Activated T-helper 1 cell treated with anti-CD3 and anti-CD28 coated beads, Interleukin-12 subunit alpha, Interleukin-12 subunit beta, Interleukin-2, Interleukin-4 antibody, amounts not matched to agents 30 ng/mL and 10 ng/mL and 1 ng/mL, durations not matched to agents 14 hours and 24 hours and 36 hours (primary cell): ENCODE data around the gene CNGB1. TPM values are rescaled to one million over a fixed set of nuclear protein-coding genes. Genes with fewer than 3 reads are reported as not detected.
"Not testable (repeated sequence)": the region's sequence is repeated elsewhere in the genome, so short reads cannot be mapped to it uniquely, and the experiment has no call there.

Experiments used
- DNase-seq: peaks from one replicate; pipeline ENCODE4 v3.0.0; 2021; ENCODE audit warnings: low spot score
- H3K27ac Mint-ChIP-seq: one replicate; pipeline ENCODE4 v1.8.0; 2021; ENCODE audit warnings: mild to moderate bottlenecking, mixed read lengths
- H3K27me3 Mint-ChIP-seq: one replicate; pipeline ENCODE4 v1.8.0; 2022; ENCODE audit warnings: mild to moderate bottlenecking, moderate library complexity, mixed read lengths; ENCODE audit not compliant: insufficient read depth
- H3K36me3 Mint-ChIP-seq: one replicate; pipeline ENCODE4 v1.8.0; 2021; ENCODE audit warnings: low read depth, mixed read lengths
- H3K4me1 Mint-ChIP-seq: one replicate; pipeline ENCODE4 v1.8.0; 2021; ENCODE audit warnings: low read depth, mixed read lengths
- H3K4me3 Mint-ChIP-seq: one replicate; pipeline ENCODE4 v1.8.0; 2021; ENCODE audit warnings: mild to moderate bottlenecking, moderate library complexity, mixed read lengths
- H3K9me3 Mint-ChIP-seq: one replicate; pipeline ENCODE4 v1.8.0; 2021; ENCODE audit warnings: mixed read lengths
- intact Hi-C: fragments of 100-400 bp; cut with micrococcal nuclease; formaldehyde crosslinking; loops from one replicate; pipeline ENCODE4 v1.15.1; 2024
- total RNA-seq: library from RNA; stranded (reverse); gene quantifications from 2 replicates; pipeline ENCODE4 v1.2.3, GENCODE V29; 2022

The CNGB1 gene
- not detected in 2 replicates for total RNA-seq

DNA sequence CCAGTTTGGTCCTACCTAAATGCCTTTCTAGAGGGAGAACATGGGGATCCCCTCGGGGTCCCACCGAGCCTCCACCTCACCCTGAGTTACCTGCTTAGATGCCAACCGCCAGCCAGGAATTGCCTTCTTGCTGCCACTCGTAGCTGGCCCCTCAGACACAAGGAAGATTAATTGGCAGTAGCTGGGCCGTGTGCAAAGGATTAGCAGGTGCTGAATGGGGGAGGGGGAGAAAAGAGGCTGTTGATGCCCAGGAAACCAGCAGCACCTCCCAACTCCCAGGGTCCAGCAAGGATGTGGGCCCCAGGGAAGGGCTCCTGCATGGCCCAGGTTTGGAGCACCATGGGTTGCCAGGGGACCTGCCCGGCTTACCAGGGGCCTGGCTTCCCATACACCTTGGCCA lies at the start of gene CNGB1:
Gene CNGB1 (minus strand): TSS at position 159 of the 400 bp plus-strand sequence. CDS start 3,842 bp downstream, outside the sequence.
- Mint-ChIP-seq H3K4me1 (no peaks in the 10 kb centered on the region), H3K27ac (no peak within 1 kb of the TSS), H3K9me3 (no peaks in the 10 kb centered on the region), H3K4me3 (no peak within 1 kb of the TSS), H3K36me3 (no peaks in the 10 kb centered on the region), H3K27me3 (no peaks in the 10 kb centered on the region)
- DNase-seq = no peak
- intact Hi-C loops = no loop called here

DNA sequence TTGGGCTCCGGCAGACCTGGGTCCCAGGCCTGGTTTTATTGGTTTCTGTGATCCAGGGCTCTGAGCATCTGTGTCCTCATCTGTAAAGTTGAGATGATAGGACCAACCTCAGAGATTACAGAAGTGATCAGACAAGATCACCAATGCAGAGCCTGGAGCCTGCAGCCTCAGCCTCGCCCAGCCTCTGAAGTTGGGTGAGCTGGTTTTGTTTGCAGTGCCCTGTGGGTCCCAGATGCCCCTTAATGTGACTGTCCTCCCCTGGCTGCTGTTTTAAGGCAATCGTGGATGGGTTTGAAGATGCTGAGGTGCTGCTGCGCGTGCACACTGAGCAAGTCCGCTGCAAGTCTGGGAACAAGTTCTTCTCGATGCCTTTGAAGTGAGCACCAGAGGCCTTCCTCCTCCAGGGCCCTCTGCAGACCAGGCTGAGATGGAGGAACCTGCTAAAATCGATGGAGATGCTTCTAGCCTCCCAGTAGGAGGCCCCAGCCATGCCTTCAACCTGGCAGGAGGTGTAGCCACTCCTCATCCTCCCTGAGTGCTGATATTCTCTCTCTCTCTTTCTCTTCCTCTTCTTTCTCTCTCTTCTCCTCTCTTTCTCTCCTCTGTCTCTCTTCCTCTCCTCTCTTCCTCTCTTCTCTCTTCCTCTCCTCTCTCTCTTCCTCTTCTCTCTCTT lies 49.1 kb upstream of the CNGB1 start:
- Mint-ChIP-seq H3K27me3 (peaks cover 16% of the 10 kb centered on the region), H3K9me3 (no peaks in the 10 kb centered on the region), H3K36me3 (peaks cover 3% of the 10 kb centered on the region), H3K4me3 (no peak overlapping the region), H3K27ac (no peak overlapping the region), H3K4me1 (peaks cover 14% of the 10 kb centered on the region)
- intact Hi-C loops = loop anchor here (1.0 kb wide), 3 partner anchors 102 to 286 kb away; no protein-coding TSS in a partner anchor
- no peak for DNase-seq

DNA sequence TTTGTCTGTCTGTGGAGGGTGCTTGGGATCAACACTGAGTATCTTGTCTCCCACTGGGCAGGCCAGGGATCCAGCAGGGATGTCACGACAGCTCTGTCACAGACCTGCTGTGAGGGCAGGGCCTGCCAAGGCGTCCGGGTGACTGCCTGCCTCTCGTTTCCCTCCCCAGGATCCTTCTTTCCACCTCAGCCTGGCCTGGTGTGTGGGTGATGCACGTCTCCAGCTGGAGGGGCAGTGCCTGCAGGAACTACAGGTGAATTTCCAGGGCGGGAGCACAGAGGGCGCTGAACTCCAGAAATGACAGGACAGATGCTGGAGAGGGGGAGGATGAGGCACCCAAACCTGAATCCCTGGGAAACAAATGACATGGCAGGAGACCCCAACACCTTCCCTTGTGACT lies 47.9 kb upstream of the CNGB1 start:
- intact Hi-C loops = no loop called here
- Mint-ChIP-seq H3K36me3 (peaks cover 3% of the 10 kb centered on the region), H3K9me3 (no peaks in the 10 kb centered on the region), H3K27me3 (peaks cover 5% of the 10 kb centered on the region), H3K27ac (no peak overlapping the region), H3K4me1 (peaks cover 8% of the 10 kb centered on the region), H3K4me3 (no peak overlapping the region)
- DNase-seq = no peak

DNA sequence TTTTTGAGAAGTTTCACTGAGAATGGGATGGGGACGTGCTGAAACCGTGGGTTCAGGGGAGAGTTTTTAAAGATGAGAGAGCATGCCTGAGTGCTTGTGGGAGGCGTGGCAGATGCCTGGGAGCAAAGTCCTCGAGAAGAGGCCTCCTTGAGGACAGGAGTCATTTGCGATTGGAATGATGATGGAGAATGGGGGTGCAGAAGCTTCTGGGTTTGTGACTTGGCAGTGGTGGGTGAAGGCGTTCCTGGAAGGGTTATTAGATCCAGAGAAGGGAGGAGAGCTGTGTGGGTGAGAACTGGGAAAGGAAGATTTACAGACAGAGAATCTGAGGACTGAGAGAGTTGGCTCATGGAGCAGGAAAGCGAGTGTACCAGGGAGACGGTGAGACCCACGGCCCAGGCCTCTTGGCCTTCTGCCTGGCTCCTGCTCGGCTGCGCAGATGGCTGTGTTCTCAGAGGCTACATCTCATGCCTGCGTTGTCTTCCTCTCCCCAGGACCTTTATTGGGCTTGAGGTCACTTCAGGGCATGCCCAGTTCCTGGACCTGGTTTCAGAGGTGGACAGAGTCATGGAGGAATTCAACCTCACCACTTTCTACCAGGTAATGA lies 46.0 kb upstream of the CNGB1 start:
- peaks cover 8% of the 10 kb centered on the region for H3K4me1 Mint-ChIP-seq
- intact Hi-C loops = no loop called here
- no peak overlapping the region for H3K4me3 Mint-ChIP-seq
- H3K27me3 Mint-ChIP-seq = no peaks in the 10 kb centered on the region
- no peaks in the 10 kb centered on the region for H3K9me3 Mint-ChIP-seq
- H3K27ac Mint-ChIP-seq = no peak overlapping the region
- H3K36me3 Mint-ChIP-seq = peaks cover 3% of the 10 kb centered on the region
- DNase-seq = no peak

DNA sequence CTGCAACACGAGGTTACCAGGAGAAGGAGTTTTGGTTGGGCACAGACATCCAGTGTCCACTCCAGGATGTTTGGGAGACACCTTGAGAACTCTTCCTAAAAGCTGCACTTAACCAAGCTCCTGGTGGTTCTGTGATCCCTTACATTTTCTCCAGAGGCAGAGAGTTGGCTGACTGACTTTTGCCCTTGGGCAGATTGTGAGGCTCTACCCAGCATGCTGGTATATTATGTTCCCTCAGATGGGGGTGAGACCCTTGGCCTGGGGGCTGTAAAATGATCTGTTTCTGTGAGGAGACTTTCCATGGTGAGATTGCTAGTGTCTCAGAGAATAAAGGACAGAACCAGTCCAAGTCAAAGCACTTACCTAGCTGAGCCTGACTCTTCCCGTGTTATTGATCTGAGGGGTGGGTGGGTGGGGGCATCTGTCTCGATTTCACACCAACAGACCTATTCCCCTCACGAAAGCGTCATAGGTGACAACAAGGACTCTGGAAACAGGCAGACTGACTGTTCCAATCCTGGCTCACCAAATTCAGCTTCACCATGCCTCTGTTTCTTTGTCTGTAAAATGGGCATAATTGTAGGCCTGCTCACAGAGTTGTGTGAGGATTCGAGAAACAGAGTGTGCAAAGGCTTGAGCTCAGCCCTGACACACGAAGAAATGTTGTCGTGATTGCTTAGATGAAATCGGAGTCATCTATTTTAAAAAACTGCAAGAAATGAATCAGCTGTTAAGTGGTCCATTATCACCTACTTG lies 42.5 kb upstream of the CNGB1 start:
- Mint-ChIP-seq H3K27ac (no peak overlapping the region), H3K36me3 (peaks cover 10% of the 10 kb centered on the region), H3K4me1 (peaks cover 5% of the 10 kb centered on the region), H3K9me3 (no peaks in the 10 kb centered on the region), H3K4me3 (no peak overlapping the region), H3K27me3 (no peaks in the 10 kb centered on the region)
- no peak for DNase-seq
- intact Hi-C loops = no loop called here

DNA sequence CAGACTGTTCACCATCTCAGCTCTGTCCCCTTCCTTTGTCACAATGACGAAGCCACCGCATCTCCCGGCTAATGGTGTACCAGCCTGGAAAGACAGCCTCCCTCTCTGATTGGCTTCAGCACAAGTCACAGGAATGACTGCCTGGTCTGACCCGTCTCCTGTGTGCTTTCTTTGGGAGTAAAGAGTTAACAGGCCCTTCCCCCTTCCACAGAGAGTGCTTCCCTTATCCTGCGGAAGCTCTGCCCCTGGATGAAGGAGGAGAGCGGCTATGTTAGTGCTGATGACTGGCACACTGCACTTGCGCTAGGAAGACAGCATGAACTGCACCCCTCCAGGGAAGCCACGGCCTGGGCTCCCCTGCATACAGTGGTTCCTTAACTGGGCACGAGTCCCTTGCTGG lies 41.6 kb upstream of the CNGB1 start:
- Mint-ChIP-seq H3K4me1 (peaks cover 5% of the 10 kb centered on the region), H3K9me3 (no peaks in the 10 kb centered on the region), H3K36me3 (peaks cover 10% of the 10 kb centered on the region), H3K27ac (no peak overlapping the region), H3K4me3 (no peak overlapping the region), H3K27me3 (no peaks in the 10 kb centered on the region)
- no peak for DNase-seq
- intact Hi-C loops = no loop called here

DNA sequence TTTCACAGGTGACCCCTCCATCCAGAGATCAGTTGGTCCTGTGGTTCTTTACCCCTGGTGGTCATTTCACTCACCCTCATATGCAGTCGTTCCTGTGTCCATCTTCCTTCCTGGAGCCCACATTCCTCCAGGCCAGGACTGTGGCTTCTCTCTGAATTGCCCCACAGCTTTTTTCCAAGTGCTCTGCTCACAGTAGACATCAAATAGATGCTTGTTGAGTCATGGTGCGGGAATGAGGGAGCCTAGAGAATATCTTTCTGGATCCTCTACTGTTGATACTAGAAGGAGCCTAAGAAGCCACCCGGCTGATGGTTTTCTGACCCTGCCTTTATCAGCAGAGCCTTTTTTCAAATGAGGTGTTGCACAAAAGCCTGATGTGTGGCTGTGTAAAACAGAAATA lies 40.7 kb upstream of the CNGB1 start:
- Mint-ChIP-seq H3K9me3 (no peaks in the 10 kb centered on the region), H3K27ac (no peak overlapping the region), H3K36me3 (peaks cover 16% of the 10 kb centered on the region), H3K4me1 (peaks cover 5% of the 10 kb centered on the region), H3K27me3 (no peaks in the 10 kb centered on the region), H3K4me3 (no peak overlapping the region)
- DNase-seq = no peak
- intact Hi-C loops = no loop called here

DNA sequence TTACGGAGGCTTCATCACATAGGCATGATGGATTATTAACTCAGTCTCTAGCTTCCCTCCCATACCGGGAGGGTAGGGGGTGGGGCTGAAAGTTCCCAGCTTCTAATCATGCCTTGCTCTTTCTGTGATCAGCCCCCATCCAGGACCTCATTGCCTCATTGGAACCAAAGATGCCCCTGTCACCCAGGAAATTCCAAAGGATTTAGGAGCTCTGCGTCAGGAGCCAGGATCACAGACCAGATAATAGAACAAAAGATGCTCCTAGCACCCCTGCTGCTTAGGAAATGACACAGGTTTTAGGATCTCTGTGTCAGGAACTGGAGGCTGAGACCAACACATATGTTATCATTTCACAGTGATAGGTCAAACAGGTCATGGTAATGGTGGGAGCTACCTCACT lies 40.0 kb upstream of the CNGB1 start:
- Mint-ChIP-seq H3K4me1 (peaks cover 5% of the 10 kb centered on the region), H3K27ac (no peak overlapping the region), H3K36me3 (peaks cover 21% of the 10 kb centered on the region), H3K9me3 (no peaks in the 10 kb centered on the region), H3K4me3 (no peak overlapping the region), H3K27me3 (no peaks in the 10 kb centered on the region)
- DNase-seq = no peak
- intact Hi-C loops = no loop called here

DNA sequence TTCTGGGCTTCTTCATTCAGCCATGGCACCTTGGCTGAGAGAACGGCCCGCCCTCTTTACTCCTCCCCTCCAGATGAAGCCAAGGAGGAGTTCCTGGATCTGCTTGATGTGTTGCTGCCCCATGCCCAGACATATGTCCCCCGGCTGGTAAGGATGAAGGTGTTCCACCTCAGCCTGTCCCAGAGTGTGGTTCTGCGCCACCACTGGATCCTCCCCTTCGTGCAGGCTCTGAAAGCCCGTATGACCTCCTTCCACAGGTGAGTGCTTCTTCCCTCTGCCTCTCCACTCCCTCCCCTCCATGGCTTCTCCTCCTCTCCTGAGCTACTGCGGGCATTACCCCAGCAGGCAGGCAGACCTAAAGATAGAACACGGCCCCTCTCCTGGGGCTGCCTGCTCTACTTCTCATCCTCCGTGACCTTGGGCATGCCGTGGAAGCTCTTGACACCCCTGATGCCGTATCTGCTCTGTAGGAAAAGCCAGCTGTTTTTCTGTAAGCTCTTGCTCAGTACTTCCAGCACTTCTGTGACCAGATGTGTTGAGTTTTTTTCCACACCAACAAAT lies 39.0 kb upstream of the CNGB1 start:
- Mint-ChIP-seq H3K27me3 (no peaks in the 10 kb centered on the region), H3K27ac (peak overlapping the region; percentile 48), H3K36me3 (peaks cover 25% of the 10 kb centered on the region), H3K4me3 (no peak overlapping the region), H3K9me3 (no peaks in the 10 kb centered on the region), H3K4me1 (peaks cover 5% of the 10 kb centered on the region)
- intact Hi-C loops = loop anchor here (10.0 kb wide), 1 partner anchor 505 kb away; the partner anchor contains the start of gene SETD6
- no peak for DNase-seq

DNA sequence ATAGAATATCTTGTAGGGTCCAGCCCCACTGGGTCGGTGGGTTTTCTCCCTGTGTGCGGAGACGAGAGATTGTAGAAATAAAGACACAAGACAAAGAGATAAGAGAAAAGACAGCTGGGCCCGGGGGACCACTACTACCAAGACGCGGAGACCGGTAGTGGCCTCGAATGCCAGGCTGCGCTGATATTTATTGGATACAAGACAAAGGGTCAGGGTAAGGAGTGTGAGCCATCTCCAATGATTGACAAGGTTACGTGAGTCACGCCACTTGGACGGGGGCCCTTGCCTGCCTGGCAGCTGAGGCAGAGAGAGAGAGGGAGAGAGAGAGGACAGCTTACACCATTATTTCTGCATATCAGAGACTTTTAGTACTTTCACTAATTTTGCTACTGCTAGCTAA lies 33.8 kb upstream of the CNGB1 start:
- DNase-seq, H3K27ac Mint-ChIP-seq, H3K27me3 Mint-ChIP-seq, H3K4me3 Mint-ChIP-seq, H3K9me3 Mint-ChIP-seq: not testable (repeated sequence)
- intact Hi-C loops = loop anchor here (1.0 to 10.0 kb wide), 3 partner anchors 105 to 542 kb away; partner anchors contain the start of genes POLR2C and SETD6
- H3K36me3 Mint-ChIP-seq = peaks cover 31% of the 10 kb centered on the region
- peaks cover 26% of the 10 kb centered on the region for H3K4me1 Mint-ChIP-seq

DNA sequence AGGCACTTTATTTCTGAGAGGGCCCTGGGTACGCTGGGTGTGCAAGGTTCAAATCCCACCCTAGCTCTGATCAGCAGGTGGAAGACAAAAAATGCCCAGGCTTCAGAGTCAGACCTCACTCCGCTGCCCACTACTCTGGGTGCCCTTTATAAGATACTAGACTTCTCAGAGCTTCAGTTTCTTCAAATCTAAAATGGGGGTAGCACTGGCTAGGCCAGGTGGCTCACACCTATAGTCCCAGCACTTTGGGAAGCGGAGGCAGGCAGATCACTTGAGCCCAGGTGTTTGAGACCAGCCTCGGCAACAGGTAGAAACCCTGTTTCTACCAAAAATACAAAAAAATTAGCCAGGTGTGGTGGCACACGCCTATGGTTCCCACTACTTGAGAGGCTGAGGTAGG lies 32.0 kb upstream of the CNGB1 start:
- Mint-ChIP-seq H3K4me1 (peaks cover 38% of the 10 kb centered on the region), H3K4me3 (peak overlapping the region; percentile 91), H3K27me3 (no peaks in the 10 kb centered on the region), H3K9me3 (no peaks in the 10 kb centered on the region), H3K36me3 (peaks cover 31% of the 10 kb centered on the region), H3K27ac (no peak overlapping the region)
- no peak for DNase-seq
- intact Hi-C loops = loop anchor here (5.0 to 10.0 kb wide), 2 partner anchors 512 to 541 kb away; partner anchors contain the start of genes POLR2C and SETD6

DNA sequence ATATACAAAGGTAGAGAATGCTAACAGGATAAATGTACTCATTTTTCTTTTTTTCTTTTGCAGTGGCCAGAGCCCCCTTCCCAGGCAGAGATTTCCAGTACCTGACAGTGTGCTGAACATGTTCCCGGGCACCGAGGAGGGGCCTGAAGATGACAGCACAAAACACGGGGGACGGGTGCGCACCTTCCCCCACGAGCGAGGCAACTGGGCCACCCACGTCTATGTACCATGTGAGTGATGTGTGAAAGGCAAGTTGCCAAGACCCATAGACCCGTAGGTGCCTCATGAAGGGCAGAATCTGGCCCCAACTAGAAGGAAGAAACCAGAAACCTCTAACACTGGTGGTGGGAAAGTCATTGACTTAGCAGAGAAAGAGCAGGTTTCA lies 31.5 kb upstream of the CNGB1 start:
- intact Hi-C loops = loop anchor here (5.0 to 10.0 kb wide), 2 partner anchors 512 to 540 kb away; partner anchors contain the start of genes POLR2C and SETD6
- DNase-seq = no peak
- Mint-ChIP-seq H3K36me3 (peaks cover 34% of the 10 kb centered on the region), H3K9me3 (no peaks in the 10 kb centered on the region), H3K27me3 (no peaks in the 10 kb centered on the region), H3K27ac (no peak overlapping the region), H3K4me1 (peaks cover 43% of the 10 kb centered on the region), H3K4me3 (peak overlapping the region; percentile 91)
